Neural progenitor cell (in vitro differentiated cells): ENCODE measurements around the gene CCL15. TPM values are rescaled to one million over a fixed set of nuclear protein-coding genes. Genes with fewer than 3 reads are reported as not detected.

Experiments
- DNase-seq: peaks from one replicate; pipeline ENCODE4 v3.0.0-alpha.2; 2016; ENCODE audit warnings: low spot score
- H2AFZ ChIP-seq: fragments of 200-600 bp; sonication (generic); replicated peaks from 2 replicates; pipeline ENCODE4 v1.6.1; 2016; ENCODE audit warnings: antibody characterized with exemption
- H3F3A ChIP-seq: fragments of 200-600 bp; sonication (generic); 2 replicates; pipeline ENCODE4 v1.6.1; 2016; ENCODE audit warnings: antibody characterized with exemption, low read depth
- H3K27ac ChIP-seq: fragments of 200-600 bp; sonication (generic); 2 replicates; pipeline ENCODE4 v1.5.1; 2016; ENCODE audit warnings: mild to moderate bottlenecking
- H3K27me3 ChIP-seq: fragments of 200-600 bp; sonication (generic); 2 replicates; pipeline ENCODE4 v1.6.1; 2016; ENCODE audit warnings: mild to moderate bottlenecking, moderate library complexity
- H3K36me3 ChIP-seq: fragments of 200-600 bp; sonication (generic); 2 replicates; pipeline ENCODE4 v1.5.1; 2016
- H3K4me1 ChIP-seq: fragments of 200-600 bp; sonication (generic); 2 replicates; pipeline ENCODE4 v1.6.1; 2016; ENCODE audit warnings: mixed run types
- H3K4me2 ChIP-seq: fragments of 200-600 bp; sonication (generic); 2 replicates; pipeline ENCODE4 v1.6.1; 2016
- H3K4me3 ChIP-seq: fragments of 200-600 bp; sonication (generic); 2 replicates; pipeline ENCODE4 v1.5.1; 2016
- H3K79me2 ChIP-seq: fragments of 200-600 bp; sonication (generic); 2 replicates; pipeline ENCODE4 v1.6.1; 2016; ENCODE audit warnings: low read depth
- H3K9ac ChIP-seq: fragments of 200-600 bp; sonication (generic); 2 replicates; pipeline ENCODE4 v1.6.1; 2016
- H3K9me3 ChIP-seq: fragments of 200-600 bp; sonication (generic); 2 replicates; pipeline ENCODE4 v1.5.1; 2016; ENCODE audit warnings: low read depth
- H4K20me1 ChIP-seq: fragments of 200-600 bp; sonication (generic); 2 replicates; pipeline ENCODE4 v1.6.1; 2016; ENCODE audit warnings: low read depth
- H3K27ac Mint-ChIP-seq: 3 replicates; pipeline ENCODE4 v1.8.0; 2021; ENCODE audit warnings: mixed read lengths
- H3K27me3 Mint-ChIP-seq: 2 replicates; pipeline ENCODE4 v1.8.0; 2022; ENCODE audit warnings: low read depth, mild to moderate bottlenecking, inconsistent platforms, moderate library complexity, mixed read lengths; ENCODE audit not compliant: insufficient read depth
- H3K36me3 Mint-ChIP-seq: 3 replicates; pipeline ENCODE4 v1.8.0; 2021; ENCODE audit warnings: mixed read lengths
- H3K4me1 Mint-ChIP-seq: 3 replicates; pipeline ENCODE4 v1.8.0; 2021; ENCODE audit warnings: mixed read lengths
- H3K4me3 Mint-ChIP-seq: 3 replicates; pipeline ENCODE4 v1.8.0; 2021; ENCODE audit warnings: mild to moderate bottlenecking, moderate library complexity, mixed read lengths
- H3K9me3 Mint-ChIP-seq: 3 replicates; pipeline ENCODE4 v1.8.0; 2020; ENCODE audit warnings: mixed read lengths
- CTCF ChIP-seq: fragments of 200-600 bp; sonication (generic); IDR thresholded peaks from 2 replicates; pipeline ENCODE4 v1.5.1; 2017; ENCODE audit warnings: antibody characterized with exemption, mild to moderate bottlenecking
- EZH2 ChIP-seq: fragments of 200-600 bp; sonication (generic); IDR thresholded peaks from 2 replicates; pipeline ENCODE4 v1.6.1; 2017; ENCODE audit warnings: antibody characterized with exemption, mild to moderate bottlenecking, moderate library complexity
- EZH2phosphoT487 ChIP-seq: fragments of 200-600 bp; sonication (generic); IDR thresholded peaks from 2 replicates; pipeline ENCODE4 v1.6.1; 2017; ENCODE audit warnings: antibody characterized with exemption
- total RNA-seq: library from RNA; depleted of rRNA; stranded (reverse); fragments of >200 nt; gene quantifications from 2 replicates; pipeline ENCODE4 v1.2.3, GENCODE V29; 2015; ENCODE audit warnings: low replicate concordance

Gene CCL15
- total RNA-seq, 1 donor from 2014 or later: not detected

GRCh38 chr17:36036235-36036634 is 34.9 kb upstream of the CCL15 start:
- H3K4me1 Mint-ChIP-seq: no peaks in the 10 kb centered on the region
- Histone ChIP-seq H3K4me1 (no peaks in the 10 kb centered on the region), H3F3A (no peaks in the 10 kb centered on the region), H3K36me3 (no peaks in the 10 kb centered on the region), H2AFZ (no peak overlapping the region), H3K27ac (no peak overlapping the region), H3K4me3 (no peak overlapping the region), H3K9me3 (no peaks in the 10 kb centered on the region), H3K79me2 (no peaks in the 10 kb centered on the region), H3K27me3 (no peaks in the 10 kb centered on the region), H3K9ac (no peak overlapping the region), H4K20me1 (no peaks in the 10 kb centered on the region), H3K4me2 (no peak overlapping the region)
- H3K4me3 Mint-ChIP-seq: no peak overlapping the region
- TF ChIP-seq EZH2 (no peak), EZH2phosphoT487 (no peak), CTCF (no peak)
- no peak overlapping the region for H3K27ac Mint-ChIP-seq
- no peak for DNase-seq
- peaks cover 2% of the 10 kb centered on the region for H3K27me3 Mint-ChIP-seq
- no peaks in the 10 kb centered on the region for H3K9me3 Mint-ChIP-seq
- H3K36me3 Mint-ChIP-seq: no peaks in the 10 kb centered on the region

- TF ChIP-seq EZH2phosphoT487 (no peak), CTCF (no peak), EZH2 (no peak)
- no peaks in the 10 kb centered on the region for H3F3A ChIP-seq
- Mint-ChIP-seq H3K4me1 (peaks cover 9% of the 10 kb centered on the region), H3K9me3 (peaks cover 2% of the 10 kb centered on the region), H3K27me3 (peaks cover 5% of the 10 kb centered on the region), H3K4me3 (no peak overlapping the region), H3K36me3 (no peaks in the 10 kb centered on the region), H3K27ac (no peak overlapping the region)
- H3K4me2 ChIP-seq: no peak overlapping the region
- DNase-seq: no peak
- peaks cover 13% of the 10 kb centered on the region for H3K4me1 ChIP-seq
- no peak overlapping the region for H3K9ac ChIP-seq
- no peaks in the 10 kb centered on the region for H3K27me3 ChIP-seq
- no peaks in the 10 kb centered on the region for H4K20me1 ChIP-seq
- H2AFZ ChIP-seq: no peak overlapping the region
- H3K9me3 ChIP-seq: no peaks in the 10 kb centered on the region
- H3K4me3 ChIP-seq: no peak overlapping the region
- H3K36me3 ChIP-seq: no peaks in the 10 kb centered on the region
- no peaks in the 10 kb centered on the region for H3K79me2 ChIP-seq
- no peak overlapping the region for H3K27ac ChIP-seq
These were observed 32.8 kb upstream of the CCL15 start for GRCh38 chr17:36034127-36034526.

GRCh38 chr17:36030956-36031355 is 29.6 kb upstream of the CCL15 start:
- no peak for TF ChIP-seq EZH2
- no peak for TF ChIP-seq EZH2phosphoT487
- TF ChIP-seq CTCF: no peak
- Mint-ChIP-seq H3K36me3 (no peaks in the 10 kb centered on the region), H3K9me3 (peaks cover 2% of the 10 kb centered on the region), H3K4me1 (peaks cover 9% of the 10 kb centered on the region), H3K27me3 (peaks cover 7% of the 10 kb centered on the region), H3K4me3 (no peak overlapping the region), H3K27ac (no peak overlapping the region)
- no peaks in the 10 kb centered on the region for H3K79me2 ChIP-seq
- H3K36me3 ChIP-seq: no peaks in the 10 kb centered on the region
- H3F3A ChIP-seq: no peaks in the 10 kb centered on the region
- H3K4me3 ChIP-seq: no peak overlapping the region
- H3K9ac ChIP-seq: no peak overlapping the region
- H3K9me3 ChIP-seq: no peaks in the 10 kb centered on the region
- H4K20me1 ChIP-seq: no peaks in the 10 kb centered on the region
- no peak overlapping the region for H3K27ac ChIP-seq
- peaks cover 13% of the 10 kb centered on the region for H3K4me1 ChIP-seq
- no peak for DNase-seq
- peak overlapping the region; percentile 15 for H2AFZ ChIP-seq
- no peaks in the 10 kb centered on the region for H3K27me3 ChIP-seq
- H3K4me2 ChIP-seq: peak overlapping the region; percentile 32

GRCh38 chr17:36027761-36028160 is 26.4 kb upstream of the CCL15 start:
- H3K27ac ChIP-seq: no peak overlapping the region
- H3F3A ChIP-seq: no peaks in the 10 kb centered on the region
- H2AFZ ChIP-seq: no peak overlapping the region
- no peaks in the 10 kb centered on the region for H3K36me3 Mint-ChIP-seq
- no peaks in the 10 kb centered on the region for H4K20me1 ChIP-seq
- TF ChIP-seq EZH2: no peak
- no peak for TF ChIP-seq CTCF
- no peak for TF ChIP-seq EZH2phosphoT487
- no peaks in the 10 kb centered on the region for H3K9me3 ChIP-seq
- DNase-seq: no peak
- H3K4me3 Mint-ChIP-seq: no peak overlapping the region
- peaks cover 5% of the 10 kb centered on the region for H3K27me3 Mint-ChIP-seq
- H3K4me3 ChIP-seq: no peak overlapping the region
- no peaks in the 10 kb centered on the region for H3K79me2 ChIP-seq
- no peak overlapping the region for H3K27ac Mint-ChIP-seq
- H3K4me2 ChIP-seq: no peak overlapping the region
- peaks cover 15% of the 10 kb centered on the region for H3K4me1 Mint-ChIP-seq
- no peaks in the 10 kb centered on the region for H3K36me3 ChIP-seq
- peaks cover 13% of the 10 kb centered on the region for H3K4me1 ChIP-seq
- H3K9ac ChIP-seq: no peak overlapping the region
- H3K9me3 Mint-ChIP-seq: peaks cover 2% of the 10 kb centered on the region
- H3K27me3 ChIP-seq: no peaks in the 10 kb centered on the region
